GM18499 (cell line): ENCODE data around the gene CAVIN2.

ENCODE experiments used
- ATAC-seq: cut with Tn5 transposase; IDR thresholded peaks from one replicate; pipeline ENCODE4 v1.9.1; 2021; ENCODE audit warnings: moderate number of reproducible peaks; ENCODE audit not compliant: insufficient read depth, unreplicated experiment

Gene CAVIN2

DNA sequence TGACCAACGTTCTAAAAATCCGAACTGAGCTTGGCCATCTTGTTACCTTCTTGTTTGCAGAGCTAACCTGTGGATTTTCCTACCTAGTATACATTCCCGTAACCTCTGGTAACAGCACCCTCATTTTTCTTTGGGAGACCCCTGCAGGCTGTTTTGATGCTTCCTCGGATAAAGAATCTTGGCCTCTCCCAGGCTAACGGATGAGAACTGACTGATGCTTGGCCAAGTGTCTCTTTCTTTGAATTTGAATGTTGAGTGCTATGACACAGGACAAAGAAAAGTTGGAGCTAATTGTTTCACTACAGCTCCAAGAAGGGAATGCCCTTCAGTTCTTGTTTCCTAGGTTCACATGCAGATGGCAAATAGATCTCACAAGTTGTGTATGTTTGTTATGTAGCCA, 19.3 kb upstream of the CAVIN2 start:
- ATAC-seq: no peak

DNA sequence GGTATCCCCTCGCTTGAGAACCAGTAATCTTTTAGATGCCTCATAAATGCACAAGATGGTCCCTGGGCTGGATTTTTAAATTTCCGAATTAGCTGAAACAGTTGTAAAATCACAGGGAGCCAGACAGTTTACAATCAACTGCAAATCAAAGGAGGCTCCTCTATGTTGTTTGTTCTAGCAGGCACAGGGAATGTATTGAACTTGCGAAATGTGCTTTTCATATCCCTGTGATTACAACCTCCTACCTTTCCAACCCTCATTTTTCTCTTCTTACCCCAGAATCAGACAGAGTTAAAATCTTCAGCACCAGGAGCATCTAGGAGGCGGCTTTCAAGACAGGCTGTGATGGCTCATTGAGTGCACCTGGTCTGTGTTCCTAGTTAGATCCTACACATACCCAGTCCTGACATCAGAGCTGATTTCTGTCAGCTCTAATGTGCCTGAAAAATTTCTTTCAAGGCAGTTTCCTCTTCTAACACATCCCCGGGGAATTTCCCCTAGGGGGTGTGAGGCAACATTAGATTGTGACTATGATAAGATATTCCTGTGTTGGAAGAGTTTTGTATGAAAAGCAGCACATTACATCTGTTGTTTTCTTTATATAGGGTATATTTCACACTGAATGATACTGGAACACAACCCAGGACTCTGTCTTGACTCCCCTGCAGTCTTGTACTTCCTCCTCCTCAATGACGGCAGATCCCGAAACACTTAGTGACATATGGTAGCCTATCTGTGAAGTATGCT, 17.9 kb upstream of the CAVIN2 start:
- no peak for ATAC-seq

DNA sequence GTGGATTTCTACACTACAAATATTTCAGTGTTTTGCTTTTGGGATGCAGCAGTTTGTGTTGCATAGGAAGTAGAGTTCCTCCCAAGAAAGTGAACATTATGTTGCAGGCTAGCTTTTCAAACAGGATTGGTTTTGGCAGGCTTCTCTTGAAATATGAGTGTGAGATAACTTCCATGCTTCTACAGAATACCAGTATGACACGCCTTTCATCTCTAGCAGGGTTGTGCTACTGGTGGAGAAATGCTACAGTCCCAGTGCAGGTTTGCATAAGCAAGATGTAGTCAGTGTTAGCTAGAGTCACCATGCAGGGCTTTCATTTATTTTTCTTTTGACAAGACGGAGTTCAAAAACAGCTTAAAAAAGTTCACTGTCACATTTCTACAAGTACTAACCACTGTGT, 17.1 kb upstream of the CAVIN2 start:
- no peak for ATAC-seq

- ATAC-seq: no peak
Observed at GRCh38 chr2:191862156-191862775, 15.4 kb upstream of the CAVIN2 start.

DNA sequence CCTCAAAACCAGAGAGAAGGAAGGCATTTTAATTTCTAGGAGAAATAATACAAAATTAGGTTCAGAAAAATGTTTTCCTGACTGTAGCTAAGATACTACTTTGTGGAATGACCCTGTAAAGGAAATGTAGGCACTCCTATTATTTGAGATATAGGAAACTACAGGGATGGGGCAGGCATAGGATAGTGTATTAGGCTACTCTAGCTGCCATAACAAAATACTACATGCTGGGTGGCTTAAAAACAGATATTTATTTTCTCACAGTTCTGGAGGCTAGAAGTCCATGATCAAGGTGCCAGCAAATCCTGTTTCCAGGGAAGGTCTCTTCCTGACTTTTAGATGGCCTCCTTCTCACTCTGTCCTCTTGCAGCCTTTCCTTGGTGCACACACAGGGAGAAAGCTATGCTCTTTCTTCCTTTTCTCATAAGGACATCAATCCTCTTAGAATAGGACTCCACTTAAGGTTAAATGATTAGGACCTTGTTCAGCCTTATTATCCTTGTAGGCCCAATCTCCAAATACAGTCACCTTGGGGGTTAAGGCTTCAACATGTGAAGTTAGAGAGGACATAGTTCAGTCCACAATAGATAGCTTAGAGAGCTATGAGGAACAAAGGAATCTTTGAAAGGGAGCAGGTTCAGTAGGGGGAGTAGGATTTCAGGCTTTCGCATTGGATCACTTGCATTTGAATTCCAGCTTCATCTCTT, 14.0 kb upstream of the CAVIN2 start:
- ATAC-seq: no peak

- no peak for ATAC-seq
Observed at GRCh38 chr2:191859681-191860080, 12.8 kb upstream of the CAVIN2 start.

DNA sequence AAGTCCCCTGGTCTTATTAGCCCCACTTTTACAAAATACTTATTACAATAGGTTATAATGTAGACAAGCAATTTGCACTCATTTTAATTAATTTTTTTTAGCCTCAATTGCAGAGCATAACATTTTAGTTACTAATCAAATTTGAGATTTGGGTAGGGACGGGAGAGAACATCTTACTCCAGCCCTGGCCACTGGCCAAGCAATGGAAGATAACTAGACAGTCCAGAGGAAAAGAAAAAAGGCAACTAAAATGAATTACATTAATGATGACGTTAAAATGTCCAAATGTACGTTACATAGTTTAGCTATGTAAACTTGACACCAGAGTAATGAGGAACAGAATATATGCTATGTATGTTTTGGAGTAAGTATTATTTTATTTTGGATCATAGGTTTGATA, 11.0 kb upstream of the CAVIN2 start:
- no peak for ATAC-seq

GRCh38 chr2:191857259-191857805, 10.4 kb upstream of the CAVIN2 start:
- ATAC-seq: no peak

GRCh38 chr2:191856111-191856876, 9.4 kb upstream of the CAVIN2 start:
- no peak for ATAC-seq

DNA sequence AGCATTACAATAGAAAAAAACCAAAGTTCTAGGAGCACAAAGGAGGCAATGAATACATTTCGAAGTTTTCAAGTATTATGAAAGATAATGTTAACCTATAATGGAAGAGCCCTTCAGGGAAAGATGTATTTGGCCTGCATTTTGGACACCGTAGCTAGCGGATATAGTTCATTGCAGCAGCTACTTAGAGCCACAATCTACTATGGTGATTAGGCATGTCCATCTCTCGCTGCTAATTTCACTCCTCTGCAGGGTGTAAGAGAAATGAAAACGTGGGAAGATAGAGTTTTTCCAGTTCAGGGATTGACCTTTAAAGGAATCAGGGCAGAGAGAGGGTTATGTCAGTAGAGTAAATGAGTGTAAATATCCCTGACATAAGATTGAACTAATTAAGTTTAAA, 8.5 kb upstream of the CAVIN2 start:
- no peak for ATAC-seq

DNA sequence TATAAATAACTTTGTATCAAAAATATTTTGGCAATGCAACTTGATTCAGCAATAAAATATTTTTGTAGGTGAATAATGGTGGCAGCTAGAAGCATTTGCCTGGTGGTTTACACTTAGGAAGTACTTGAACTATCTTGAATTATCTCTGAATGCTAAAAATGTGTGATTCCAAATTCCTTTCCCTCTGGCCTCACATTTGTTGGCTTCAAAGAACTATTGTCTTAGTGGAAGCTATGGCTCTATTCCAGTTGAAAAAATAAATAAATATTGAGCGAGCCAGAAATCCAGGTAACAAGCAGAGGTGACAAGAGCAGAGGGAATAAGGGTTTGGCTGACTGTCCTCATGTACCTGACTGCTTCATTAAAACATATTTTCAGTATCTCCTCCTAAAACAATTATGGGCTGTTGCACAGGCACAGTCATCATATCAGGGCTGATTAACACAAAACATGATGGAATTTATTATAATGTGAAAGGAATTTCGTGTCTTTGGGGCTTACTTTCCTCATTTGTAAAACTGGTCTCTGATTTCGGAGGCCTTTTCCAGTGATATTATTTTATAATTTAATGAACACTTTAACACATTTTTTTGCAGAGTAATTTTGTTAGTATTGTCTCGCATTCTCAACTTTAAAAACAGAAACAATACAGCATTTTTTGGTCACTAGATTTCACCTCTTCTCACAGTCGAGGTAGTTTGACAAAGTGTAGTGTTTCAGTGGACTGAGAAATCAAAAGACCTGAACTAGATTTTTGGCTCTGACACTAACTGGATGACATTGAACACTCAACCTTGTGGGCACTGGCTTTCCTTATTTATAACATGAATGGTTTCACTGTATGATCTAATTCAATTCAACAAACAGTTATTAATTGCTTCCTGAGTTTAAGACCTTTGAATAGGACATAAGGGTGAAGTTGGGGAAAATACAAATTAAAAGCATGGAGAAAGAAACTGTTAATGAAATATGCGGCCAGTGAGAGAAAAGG, 7.8 kb upstream of the CAVIN2 start:
- ATAC-seq: no peak

- ATAC-seq: no peak
Observed at GRCh38 chr2:191853843-191854242, 7.0 kb upstream of the CAVIN2 start.

- ATAC-seq: no peak
Observed at GRCh38 chr2:191851158-191851557, 4.3 kb upstream of the CAVIN2 start.

DNA sequence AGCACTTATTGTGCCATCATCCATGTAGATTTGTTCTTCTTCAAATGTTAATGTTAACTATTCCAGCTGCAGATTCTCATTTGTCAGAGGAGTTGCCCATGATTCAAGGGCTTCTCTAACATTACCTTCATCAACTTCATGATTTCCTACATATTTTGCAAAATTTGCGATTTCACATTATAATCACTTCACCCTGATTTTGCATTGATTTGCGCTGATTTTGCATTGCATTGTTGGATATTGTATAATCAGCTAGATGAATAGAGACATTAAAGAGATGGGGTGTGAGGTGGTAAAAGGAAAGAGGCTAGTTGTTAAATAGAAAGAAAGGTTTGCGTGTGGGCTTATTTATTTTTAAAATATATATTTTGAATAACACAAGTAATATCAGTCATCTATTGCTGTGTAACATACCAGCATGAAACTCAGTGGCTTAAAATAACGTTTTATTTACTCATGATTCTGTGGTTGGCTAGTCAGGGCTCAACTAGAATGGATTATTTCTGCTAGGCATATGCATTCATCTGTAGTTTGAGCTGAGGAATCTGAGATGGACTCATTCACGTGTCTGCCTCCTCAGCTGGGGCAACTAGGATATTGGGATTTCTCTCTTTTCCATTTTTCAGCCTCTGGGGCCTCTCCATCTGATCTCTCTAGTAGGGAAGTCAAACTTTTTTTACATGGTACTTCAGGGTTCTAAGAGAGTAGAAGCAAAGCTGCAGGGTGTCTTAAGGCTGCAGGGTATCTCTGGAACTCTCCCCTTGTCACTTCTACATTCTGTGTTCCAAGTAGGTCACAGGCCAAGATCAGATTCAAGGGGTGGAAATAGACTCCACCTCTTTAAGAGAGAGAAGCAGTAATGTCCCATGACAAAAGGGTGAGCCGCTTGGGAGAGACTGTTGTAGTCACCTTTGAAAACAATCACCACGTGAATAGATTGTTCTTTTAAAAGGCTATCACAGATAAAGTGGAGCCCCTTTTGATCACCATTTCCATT, 2.2 kb upstream of the CAVIN2 start:
- no peak for ATAC-seq

DNA sequence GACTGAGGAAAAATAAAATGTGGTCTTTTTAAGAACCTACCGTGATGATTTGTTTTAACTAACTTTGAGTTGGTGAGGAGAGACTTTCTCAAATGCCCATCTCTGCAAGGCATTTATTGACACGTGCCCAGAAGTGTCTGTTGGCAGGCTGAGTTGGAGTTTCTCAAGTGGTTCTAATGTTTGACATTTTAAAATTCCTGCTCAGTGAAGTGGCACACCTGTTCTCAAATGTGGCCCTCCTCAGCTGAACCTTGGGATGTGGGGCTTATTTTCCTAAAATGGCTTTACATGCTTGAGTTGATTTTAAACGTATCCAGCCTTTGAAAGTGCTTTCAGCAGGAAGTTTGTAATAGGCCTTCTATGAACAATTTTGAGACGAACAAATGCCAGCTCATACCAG, 876 bp upstream of the CAVIN2 start:
- no peak for ATAC-seq

GRCh38 chr2:191845876-191846514, 893 bp downstream of the CAVIN2 start:
- no peak for ATAC-seq

DNA sequence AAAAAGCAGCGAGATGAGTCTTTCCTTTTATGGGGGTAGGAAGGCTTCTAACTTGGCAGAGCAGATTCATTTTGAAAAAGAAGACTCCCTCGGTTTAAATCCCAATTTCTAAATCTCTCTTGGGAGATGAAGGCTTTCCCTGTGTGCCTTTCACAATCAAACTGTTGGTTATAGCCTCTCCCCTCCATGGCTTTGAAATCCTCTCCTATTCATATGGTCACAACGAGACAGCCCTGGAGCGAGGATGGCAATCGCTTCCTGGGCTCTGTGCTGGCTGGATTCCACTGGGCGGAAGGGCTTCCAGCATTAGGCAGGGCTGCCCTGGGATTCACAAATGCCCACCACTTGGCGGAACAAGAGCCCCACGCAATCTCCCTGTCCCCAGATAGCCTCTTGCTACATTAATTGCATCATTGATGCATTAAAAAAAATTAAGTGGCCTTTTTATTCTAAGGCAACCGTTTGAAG, 1.6 kb downstream of the CAVIN2 start:
- no peak for ATAC-seq

DNA sequence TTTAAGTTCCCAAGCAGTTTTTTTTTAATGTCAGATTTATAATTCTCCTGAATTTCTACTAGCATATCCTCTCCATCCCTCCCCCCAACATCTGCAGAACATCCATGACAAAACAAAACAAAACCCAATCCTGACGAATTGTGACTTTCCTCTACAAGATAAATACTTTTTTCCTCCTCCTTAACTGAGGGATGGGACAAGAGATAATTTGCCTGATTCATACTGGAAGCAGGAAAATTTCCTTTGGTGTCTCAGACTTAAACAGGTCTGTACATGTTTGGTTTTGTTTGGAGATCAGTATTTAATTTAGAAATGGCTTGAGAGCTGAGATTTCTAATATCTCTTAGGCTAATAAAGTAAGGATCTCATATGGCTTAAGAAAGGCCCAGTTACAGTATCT, 2.2 kb downstream of the CAVIN2 start:
- ATAC-seq: no peak
